NB4 (cell line): Measurements from ENCODE around the gene RGS9.

Experiments used
- DNase-seq: peaks from one replicate; pipeline ENCODE4 v3.0.0; 2010; ENCODE audit warnings: low read depth
- H3K4me3 ChIP-seq: one replicate; pipeline ENCODE4 v1.5.1; 2011; ENCODE audit warnings: mild to moderate bottlenecking, low read depth, low read length, moderate library complexity
- MYC ChIP-seq: IDR thresholded peaks from 2 replicates; pipeline ENCODE4 v1.6.1; 2011; ENCODE audit warnings: low read depth, low read length
- POLR2A ChIP-seq: IDR thresholded peaks from 2 replicates; pipeline ENCODE4 v1.6.1; 2011; ENCODE audit warnings: mild to moderate bottlenecking; ENCODE audit not compliant: insufficient read length; ENCODE audit errors: extremely low read depth
- TF ChIP-seq, protein P1 (sequence below): IDR thresholded peaks from 2 replicates; pipeline ENCODE4 v1.6.1; 2011; ENCODE audit warnings: low read depth, low read length
- TF ChIP-seq, protein P2 (sequence below): IDR thresholded peaks from one replicate; pipeline ENCODE4 v1.5.1; 2012; ENCODE audit warnings: low read depth, low read length

Gene RGS9

DNA sequence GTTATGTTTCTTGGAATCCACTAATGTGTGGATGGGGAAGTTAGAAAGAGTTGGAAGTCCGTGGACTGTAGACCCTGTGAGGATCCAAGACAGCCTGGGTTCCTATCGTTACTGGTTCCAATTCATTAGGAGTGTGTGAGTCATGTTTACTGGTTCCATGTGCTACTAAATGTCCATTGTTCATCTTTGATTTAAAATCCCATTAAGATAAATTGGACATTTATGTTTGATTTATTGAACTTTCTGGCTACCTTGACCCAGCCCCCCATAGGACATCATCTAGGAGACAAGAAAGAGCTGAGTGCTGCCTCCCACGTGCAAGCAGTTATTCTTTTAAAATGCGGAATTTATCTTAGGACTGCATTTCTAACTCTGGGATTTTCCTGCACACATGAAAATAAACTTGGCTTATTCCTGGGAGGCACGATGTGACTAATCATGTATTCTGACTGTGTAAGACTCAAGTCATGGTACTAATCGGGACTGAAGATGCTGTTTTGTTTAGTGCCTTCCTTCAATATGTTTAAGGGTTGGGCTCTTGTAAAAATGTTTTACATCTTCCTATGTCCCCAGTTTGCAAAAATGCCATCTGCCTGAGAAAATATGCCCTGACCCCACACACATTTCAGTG is 53.4 kb downstream of the RGS9 start:
- no peak overlapping the region for H3K4me3 ChIP-seq
- no peak for DNase-seq
- TF ChIP-seq, protein P1, sequence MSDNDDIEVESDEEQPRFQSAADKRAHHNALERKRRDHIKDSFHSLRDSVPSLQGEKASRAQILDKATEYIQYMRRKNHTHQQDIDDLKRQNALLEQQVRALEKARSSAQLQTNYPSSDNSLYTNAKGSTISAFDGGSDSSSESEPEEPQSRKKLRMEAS: no peak
- TF ChIP-seq, protein P2, sequence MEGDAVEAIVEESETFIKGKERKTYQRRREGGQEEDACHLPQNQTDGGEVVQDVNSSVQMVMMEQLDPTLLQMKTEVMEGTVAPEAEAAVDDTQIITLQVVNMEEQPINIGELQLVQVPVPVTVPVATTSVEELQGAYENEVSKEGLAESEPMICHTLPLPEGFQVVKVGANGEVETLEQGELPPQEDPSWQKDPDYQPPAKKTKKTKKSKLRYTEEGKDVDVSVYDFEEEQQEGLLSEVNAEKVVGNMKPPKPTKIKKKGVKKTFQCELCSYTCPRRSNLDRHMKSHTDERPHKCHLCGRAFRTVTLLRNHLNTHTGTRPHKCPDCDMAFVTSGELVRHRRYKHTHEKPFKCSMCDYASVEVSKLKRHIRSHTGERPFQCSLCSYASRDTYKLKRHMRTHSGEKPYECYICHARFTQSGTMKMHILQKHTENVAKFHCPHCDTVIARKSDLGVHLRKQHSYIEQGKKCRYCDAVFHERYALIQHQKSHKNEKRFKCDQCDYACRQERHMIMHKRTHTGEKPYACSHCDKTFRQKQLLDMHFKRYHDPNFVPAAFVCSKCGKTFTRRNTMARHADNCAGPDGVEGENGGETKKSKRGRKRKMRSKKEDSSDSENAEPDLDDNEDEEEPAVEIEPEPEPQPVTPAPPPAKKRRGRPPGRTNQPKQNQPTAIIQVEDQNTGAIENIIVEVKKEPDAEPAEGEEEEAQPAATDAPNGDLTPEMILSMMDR: no peak
- TF ChIP-seq MYC (no peak), POLR2A (no peak)

DNA sequence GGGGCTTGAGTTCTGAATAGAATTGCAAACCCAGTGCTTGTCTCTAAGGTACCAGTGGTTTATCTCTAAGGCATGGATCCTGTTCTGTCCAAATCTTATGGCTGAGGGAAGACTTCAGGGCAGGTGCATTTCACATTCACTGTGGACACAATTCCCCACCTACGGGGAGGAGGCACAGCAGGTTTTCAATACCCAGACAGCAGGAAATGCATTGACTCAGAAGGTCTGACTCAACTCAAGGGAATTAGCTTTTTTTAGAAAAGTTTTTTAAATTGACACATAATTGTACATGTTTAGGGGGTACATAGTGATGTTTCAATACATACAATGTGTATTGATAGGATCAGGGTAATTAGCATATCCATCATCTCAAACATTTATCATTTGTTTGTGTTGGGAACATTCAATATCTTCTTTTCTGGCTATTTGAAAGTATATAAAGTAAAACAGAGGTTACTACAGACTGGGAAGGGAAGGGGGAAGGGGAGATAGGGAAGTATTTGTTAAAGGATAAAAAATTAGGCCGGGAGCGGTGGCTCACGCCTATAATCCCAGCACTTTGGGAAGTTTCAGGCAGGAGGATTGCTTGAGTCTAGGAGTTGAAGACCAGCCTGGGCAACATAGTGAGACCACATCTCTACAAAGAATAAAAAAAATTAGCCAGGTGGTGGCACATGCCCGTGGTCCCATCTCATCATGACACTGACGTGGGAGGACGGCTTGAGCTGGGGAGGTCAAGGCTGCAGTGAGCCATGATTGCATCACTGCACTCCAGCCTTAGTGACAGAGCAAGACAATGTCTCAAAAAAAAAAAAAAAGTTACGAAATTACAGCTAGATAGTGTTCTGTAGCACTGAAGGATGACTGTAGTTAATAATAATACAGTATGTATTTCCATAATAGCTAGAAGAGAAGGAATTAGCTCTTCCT is 54.9 kb downstream of the RGS9 start:
- DNase-seq: peak; percentile 61
- H3K4me3 ChIP-seq: no peak overlapping the region
- TF ChIP-seq, protein P1: no peak
- TF ChIP-seq, protein P2: no peak
- TF ChIP-seq MYC: no peak

DNA sequence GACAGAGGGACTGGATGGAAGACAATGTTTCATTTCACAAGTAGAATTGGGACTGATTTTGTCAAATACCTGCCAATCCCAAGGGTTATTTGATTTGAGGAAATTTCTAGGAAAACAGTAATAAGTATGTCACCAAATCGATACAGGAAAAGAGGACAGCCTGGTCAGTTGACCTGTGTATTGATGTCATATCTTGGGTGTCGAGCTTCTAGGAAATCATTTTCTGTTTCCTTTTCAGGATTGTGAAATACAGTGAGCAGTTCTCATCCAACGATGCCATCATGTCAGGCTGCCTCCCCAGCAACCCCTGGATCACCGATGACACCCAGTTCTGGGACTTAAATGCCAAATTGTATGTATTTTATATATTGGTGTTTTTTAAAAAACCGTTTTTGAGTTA is 56.1 kb downstream of the RGS9 start:
- no peak overlapping the region for H3K4me3 ChIP-seq
- no peak for DNase-seq
- no peak for TF ChIP-seq MYC
- TF ChIP-seq, protein P2: no peak
- TF ChIP-seq, protein P1: no peak
- no peak for TF ChIP-seq POLR2A

DNA sequence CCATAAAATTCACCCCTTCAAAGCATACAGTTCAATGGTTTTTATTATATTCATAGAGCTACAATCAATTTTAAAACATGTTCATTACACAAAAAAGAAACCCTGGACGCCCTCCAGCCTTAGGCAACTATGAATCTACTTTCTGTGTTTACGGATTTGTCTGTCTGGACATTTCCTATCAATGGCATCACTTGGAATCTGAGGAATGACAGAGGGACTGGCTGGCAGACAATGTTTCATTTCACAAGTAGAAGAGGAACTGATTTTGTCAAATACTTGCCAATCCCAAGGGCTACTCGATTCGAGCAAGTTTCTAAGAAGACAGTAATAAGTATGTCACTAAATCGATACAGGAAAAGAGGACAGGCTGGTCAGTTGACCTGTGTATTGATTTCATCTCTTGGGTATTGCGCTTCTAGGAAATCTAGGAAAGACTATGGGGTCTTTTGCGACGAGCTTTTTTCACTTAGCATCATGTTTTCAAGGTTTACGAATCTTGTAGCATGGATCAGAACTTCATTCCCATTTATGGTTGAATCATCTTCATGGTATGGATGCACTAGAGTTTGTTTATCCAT is 56.6 kb downstream of the RGS9 start:
- H3K4me3 ChIP-seq: no peak overlapping the region
- DNase-seq: no peak
- TF ChIP-seq, protein P1: no peak
- TF ChIP-seq POLR2A: no peak
- TF ChIP-seq, protein P2: no peak
- TF ChIP-seq MYC: no peak

DNA sequence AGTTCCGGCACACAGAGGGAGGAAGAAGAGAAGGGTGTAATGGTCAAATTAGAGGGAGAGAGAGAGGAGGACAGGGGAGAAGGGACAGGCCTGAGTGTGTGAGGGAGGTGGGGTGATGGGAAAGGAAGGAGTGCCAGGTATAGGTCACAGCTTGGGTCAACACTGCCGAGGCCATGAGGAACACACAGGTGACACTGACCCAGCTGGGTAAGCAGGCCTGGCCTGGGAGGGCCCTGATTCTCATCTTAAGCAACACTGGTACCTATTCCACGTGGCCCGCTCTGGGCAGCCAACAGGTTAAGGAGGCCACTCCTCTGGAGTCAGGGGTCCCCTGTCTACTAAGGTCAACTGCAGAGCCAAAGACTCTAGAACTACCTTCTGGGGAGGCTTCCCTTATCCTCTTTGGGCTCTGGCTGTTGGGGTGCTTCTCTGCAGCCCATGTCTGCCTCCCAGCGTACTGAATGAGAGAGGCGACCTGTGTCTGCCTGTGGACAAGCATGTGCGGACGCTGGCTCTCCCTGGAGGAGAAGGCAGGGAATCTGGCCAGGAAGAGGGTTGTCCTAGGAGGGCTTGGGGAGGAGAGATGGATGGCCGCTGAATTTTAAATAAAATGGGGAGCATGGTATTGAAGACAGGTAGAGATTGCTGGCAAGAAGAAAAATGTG is 57.6 kb downstream of the RGS9 start:
- TF ChIP-seq, protein P1: no peak
- TF ChIP-seq MYC: no peak
- TF ChIP-seq, protein P2: no peak
- no peak for TF ChIP-seq POLR2A
- DNase-seq: no peak
- H3K4me3 ChIP-seq: no peak overlapping the region
